Osteocyte (in vitro differentiated cells): ENCODE measurements around the gene YTHDF2. TPM values are rescaled to one million over a fixed set of nuclear protein-coding genes. Genes with fewer than 3 reads are reported as not detected.

Experiments
- DNase-seq: peaks from one replicate; pipeline ENCODE4 v3.0.0; 2021; ENCODE audit warnings: mixed read lengths; ENCODE audit not compliant: unreplicated experiment; ENCODE audit errors: extremely low spot score
- H3K27ac Mint-ChIP-seq: one replicate; pipeline ENCODE4 v1.8.0; 2021; ENCODE audit warnings: mild to moderate bottlenecking, mixed read lengths; ENCODE audit not compliant: unreplicated experiment
- H3K27me3 Mint-ChIP-seq: one replicate; pipeline ENCODE4 v1.8.0; 2021; ENCODE audit warnings: mixed read lengths; ENCODE audit not compliant: unreplicated experiment
- H3K36me3 Mint-ChIP-seq: one replicate; pipeline ENCODE4 v1.8.0; 2021; ENCODE audit warnings: mixed read lengths; ENCODE audit not compliant: unreplicated experiment
- H3K4me1 Mint-ChIP-seq: one replicate; pipeline ENCODE4 v1.8.0; 2021; ENCODE audit warnings: mixed read lengths; ENCODE audit not compliant: unreplicated experiment
- H3K4me3 Mint-ChIP-seq: one replicate; pipeline ENCODE4 v1.8.0; 2021; ENCODE audit warnings: mild to moderate bottlenecking, moderate library complexity, mixed read lengths; ENCODE audit not compliant: unreplicated experiment
- H3K9me3 Mint-ChIP-seq: one replicate; pipeline ENCODE4 v1.8.0; 2021; ENCODE audit warnings: mixed read lengths; ENCODE audit not compliant: unreplicated experiment
- total RNA-seq: library from RNA; stranded (reverse); gene quantifications from 2 replicates; pipeline ENCODE4 v1.2.1, GENCODE V29; 2021
- TF ChIP-seq, protein P1 (sequence below): fragments of 200-600 bp; sonication (generic); IDR thresholded peaks from 2 replicates; pipeline ENCODE4 v1.5.0; 2021; ENCODE audit warnings: antibody characterized with exemption, mild to moderate bottlenecking, moderate library complexity

The YTHDF2 gene
- total RNA-seq, 1 donor from 2014 or later, result 82.6 TPM

DNA sequence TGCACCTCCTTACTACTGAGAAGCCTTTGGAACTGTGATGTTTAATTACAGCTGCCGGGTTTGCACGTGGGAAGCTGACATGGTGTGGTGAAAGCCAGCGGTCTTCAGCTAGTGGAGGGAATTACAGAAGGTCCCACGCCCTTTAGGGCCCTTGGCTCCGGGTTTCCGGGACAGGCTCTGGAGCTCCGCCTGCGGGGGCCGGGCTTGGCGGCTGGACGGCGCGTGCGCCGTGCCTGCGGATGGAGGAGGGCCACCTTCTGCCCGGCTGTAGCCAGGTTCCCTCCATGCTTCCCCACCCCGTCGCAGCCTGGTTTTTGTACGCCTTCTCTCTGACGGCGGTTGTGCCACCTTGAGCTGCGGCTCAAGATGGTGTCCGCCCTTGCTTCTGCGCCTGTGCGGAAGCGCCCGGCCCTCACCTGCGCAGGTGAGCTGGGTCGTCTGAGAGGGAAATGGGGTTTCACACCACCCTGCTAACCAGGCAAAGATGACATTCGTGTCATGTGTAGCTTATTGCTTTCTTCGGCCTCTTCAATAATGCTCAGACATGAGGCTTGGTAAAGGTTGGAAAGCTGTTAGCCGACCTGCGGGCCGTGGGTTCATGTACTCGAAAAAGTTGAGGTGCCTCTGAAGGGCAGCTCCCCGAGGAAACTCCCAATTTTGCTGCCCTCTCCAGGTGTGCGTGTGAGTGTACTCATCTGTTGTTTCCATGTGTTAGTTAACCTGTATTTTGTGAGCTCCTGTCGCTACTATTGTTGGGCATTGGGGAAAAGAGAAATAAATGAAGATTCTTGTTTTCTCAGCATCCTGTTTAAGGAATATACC, 38.6 kb downstream of the YTHDF2 start:
- H3K4me1 Mint-ChIP-seq, result no peaks in the 10 kb centered on the region
- no peak for DNase-seq
- no peak overlapping the region for H3K4me3 Mint-ChIP-seq
- TF ChIP-seq, protein P1, sequence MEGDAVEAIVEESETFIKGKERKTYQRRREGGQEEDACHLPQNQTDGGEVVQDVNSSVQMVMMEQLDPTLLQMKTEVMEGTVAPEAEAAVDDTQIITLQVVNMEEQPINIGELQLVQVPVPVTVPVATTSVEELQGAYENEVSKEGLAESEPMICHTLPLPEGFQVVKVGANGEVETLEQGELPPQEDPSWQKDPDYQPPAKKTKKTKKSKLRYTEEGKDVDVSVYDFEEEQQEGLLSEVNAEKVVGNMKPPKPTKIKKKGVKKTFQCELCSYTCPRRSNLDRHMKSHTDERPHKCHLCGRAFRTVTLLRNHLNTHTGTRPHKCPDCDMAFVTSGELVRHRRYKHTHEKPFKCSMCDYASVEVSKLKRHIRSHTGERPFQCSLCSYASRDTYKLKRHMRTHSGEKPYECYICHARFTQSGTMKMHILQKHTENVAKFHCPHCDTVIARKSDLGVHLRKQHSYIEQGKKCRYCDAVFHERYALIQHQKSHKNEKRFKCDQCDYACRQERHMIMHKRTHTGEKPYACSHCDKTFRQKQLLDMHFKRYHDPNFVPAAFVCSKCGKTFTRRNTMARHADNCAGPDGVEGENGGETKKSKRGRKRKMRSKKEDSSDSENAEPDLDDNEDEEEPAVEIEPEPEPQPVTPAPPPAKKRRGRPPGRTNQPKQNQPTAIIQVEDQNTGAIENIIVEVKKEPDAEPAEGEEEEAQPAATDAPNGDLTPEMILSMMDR, result no peak
- peaks cover 13% of the 10 kb centered on the region for H3K36me3 Mint-ChIP-seq
- H3K27ac Mint-ChIP-seq, result no peak overlapping the region
- H3K27me3 Mint-ChIP-seq, result no peaks in the 10 kb centered on the region
- H3K9me3 Mint-ChIP-seq, result no peaks in the 10 kb centered on the region

DNA sequence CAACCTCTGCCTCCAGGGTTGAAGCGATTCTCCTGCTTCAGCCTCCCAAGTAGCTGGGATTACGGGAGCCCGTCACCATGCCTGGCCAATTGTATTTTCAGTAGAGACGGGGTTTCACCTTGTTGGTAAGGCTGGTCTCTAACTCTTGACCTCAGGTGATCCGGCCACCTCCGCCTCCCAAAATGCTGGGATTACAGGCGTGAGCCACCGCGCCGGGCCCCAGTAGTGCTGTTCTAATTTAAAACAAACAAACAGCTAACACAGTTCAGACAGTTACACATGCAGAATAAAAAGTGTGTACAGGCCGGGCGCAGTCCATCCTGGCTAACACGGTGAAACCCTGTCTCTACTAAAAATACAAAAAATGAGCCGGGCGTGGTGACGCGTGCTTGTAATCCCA, 39.6 kb downstream of the YTHDF2 start:
- H3K9me3 Mint-ChIP-seq, result no peaks in the 10 kb centered on the region
- no peak overlapping the region for H3K27ac Mint-ChIP-seq
- no peaks in the 10 kb centered on the region for H3K27me3 Mint-ChIP-seq
- H3K36me3 Mint-ChIP-seq, result peaks cover 12% of the 10 kb centered on the region
- no peak for DNase-seq
- no peak overlapping the region for H3K4me3 Mint-ChIP-seq
- H3K4me1 Mint-ChIP-seq, result no peaks in the 10 kb centered on the region
- TF ChIP-seq, protein P1, result no peak

DNA sequence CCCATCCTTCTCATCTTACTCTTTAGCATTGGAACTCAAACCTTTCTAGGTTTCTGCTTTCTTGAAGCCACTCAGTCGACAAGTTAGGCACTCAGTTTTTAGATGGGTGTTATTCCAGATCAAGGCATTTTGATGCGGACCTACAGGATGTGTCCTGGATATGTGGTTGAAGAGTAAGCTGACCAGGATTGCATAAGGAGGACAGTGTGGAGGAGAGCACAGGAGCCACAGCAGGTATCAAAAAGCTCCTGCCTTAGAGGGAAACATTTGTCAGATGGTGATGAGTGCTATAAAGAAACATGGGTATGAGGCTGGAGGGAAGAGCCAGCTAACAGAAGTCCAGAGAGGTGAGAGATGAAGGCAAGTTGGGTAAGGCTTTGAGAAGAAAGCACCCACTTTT, 41.3 kb downstream of the YTHDF2 start:
- H3K4me3 Mint-ChIP-seq, result no peak overlapping the region
- no peak for DNase-seq
- peaks cover 10% of the 10 kb centered on the region for H3K4me1 Mint-ChIP-seq
- H3K9me3 Mint-ChIP-seq, result no peaks in the 10 kb centered on the region
- no peaks in the 10 kb centered on the region for H3K27me3 Mint-ChIP-seq
- no peak overlapping the region for H3K27ac Mint-ChIP-seq
- H3K36me3 Mint-ChIP-seq, result peaks cover 6% of the 10 kb centered on the region
- TF ChIP-seq, protein P1, result no peak

GRCh38 chr1:28779751-28780408, 43.1 kb downstream of the YTHDF2 start:
- DNase-seq, result no peak
- Mint-ChIP-seq H3K27ac (no peak overlapping the region), H3K4me1 (peaks cover 10% of the 10 kb centered on the region), H3K4me3 (no peak overlapping the region), H3K9me3 (no peaks in the 10 kb centered on the region), H3K36me3 (peaks cover 4% of the 10 kb centered on the region), H3K27me3 (no peaks in the 10 kb centered on the region)
- TF ChIP-seq, protein P1, result no peak

- Mint-ChIP-seq H3K9me3 (no peaks in the 10 kb centered on the region), H3K4me1 (peaks cover 14% of the 10 kb centered on the region), H3K27ac (no peak overlapping the region), H3K36me3 (no peaks in the 10 kb centered on the region), H3K27me3 (no peaks in the 10 kb centered on the region), H3K4me3 (no peak overlapping the region)
- no peak for DNase-seq
- TF ChIP-seq, protein P1, result no peak
These were observed 44.6 kb downstream of the YTHDF2 start for GRCh38 chr1:28781305-28781704.
